ENCODE results near the gene NOP14. TPM values are rescaled to one million over a fixed set of nuclear protein-coding genes. Genes with fewer than 3 reads are reported as not detected.

NOP14 gene
- total and polyA plus RNA-seq, 2 donors (not counting 1 experiment from before 2014, with no cell fraction given), result 9.1 to 30.4 TPM

GRCh38 chr4:2934813-2935761 lies 28.1 kb downstream of the NOP14 start:
- peak overlapping the region; percentile 95 for H3K9ac ChIP-seq (ENCODE audit: low read length)
- H2AFZ ChIP-seq (ENCODE audit: insufficient read depth, low read depth, low read length, poor library complexity, severe bottlenecking), result peak overlapping the region; percentile 92
- Mint-ChIP-seq H3K27ac (peak overlapping the region; percentile 87), H3K4me1 (peaks cover 55% of the 10 kb centered on the region), H3K9me3 (ENCODE audit: insufficient read depth) (no peaks in the 10 kb centered on the region), H3K4me3 (peak overlapping the region; percentile 89), H3K27me3 (no peaks in the 10 kb centered on the region)
- H3K27me3 ChIP-seq (replicated peaks in 1 of 4; ENCODE audit: control extremely low read depth in 1 of 4, control insufficient read depth in 3 of 4, insufficient read depth in 4 of 4, low read length in 3 of 4), result no peaks in the 10 kb centered on the region
- ChIA-PET POLR2A (interaction anchor here (0.5 to 1.5 kb wide), 6 partner anchors 12 to 433 kb away, joined by 3 to 5 read pairs (median 4); partner anchors contain the start of gene GRK4), CTCF (interaction anchor here (1.0 to 2.1 kb wide), 9 partner anchors 10 to 171 kb away, joined by 3 to 6 read pairs (median 4); no protein-coding TSS in a partner anchor)
- H3K4me2 ChIP-seq (replicated peaks; ENCODE audit: low read depth, low read length, poor library complexity, severe bottlenecking), result peak overlapping the region; percentile 99
- peak; percentile 97 for DNase-seq
- no peaks in the 10 kb centered on the region for H3K9me3 ChIP-seq (ENCODE audit: control extremely low read depth in 1 of 3, control insufficient read depth in 2 of 3, insufficient read depth in 1 of 3, low read length in 2 of 3)
- H3K27ac ChIP-seq (ENCODE audit: low read length in 2 of 2), result peak overlapping the region; percentile 55 to 87
- under 1% methylated on average over 70 of the region's 70 CpGs for WGBS (ENCODE audit: insufficient coverage)
- peak; percentile 54 for ATAC-seq (ENCODE audit: low read depth)
- TF ChIP-seq CTCF (IDR thresholded peaks at IDR 0.05) (no peak), EZH2 (IDR thresholded peaks at IDR 0.05; ENCODE audit: borderline replicate concordance, insufficient read depth, low read depth, low read length, poor library complexity, severe bottlenecking) (no peak)
- H3K4me3 ChIP-seq (ENCODE audit: control extremely low read depth in 1 of 5, extremely low read depth in 1 of 5, insufficient read depth in 1 of 5, low read depth in 2 of 5, low read length in 4 of 5), result peak overlapping the region; percentile 8 to 96 (median 80)
- intact Hi-C loops (cut with micrococcal nuclease), result loop anchor here (1.0 to 10.0 kb wide), 7 partner anchors 28 to 450 kb away; partner anchors contain the start of genes GRK4, NOP14 and TNIP2
- H3K36me3 ChIP-seq (replicated peaks in 1 of 2; ENCODE audit: control extremely low read depth in 1 of 2, control insufficient read depth in 1 of 2, extremely low read depth in 1 of 2, insufficient read depth in 2 of 2, low read length in 1 of 2), result peaks cover 0 to 41% of the 10 kb centered on the region in 2 experiments
- peaks cover 21% of the 10 kb centered on the region for H3K79me2 ChIP-seq (ENCODE audit: control insufficient read depth, insufficient read depth, low read length)
- peaks cover 39 to 63% of the 10 kb centered on the region in 2 donors for H3K4me1 ChIP-seq (ENCODE audit: control insufficient read depth in 2 of 2, insufficient read depth in 2 of 2, low read length in 2 of 2)
- peaks cover 36% of the 10 kb centered on the region for H4K20me1 ChIP-seq (ENCODE audit: control insufficient read depth, insufficient read depth, low read length, poor library complexity, severe bottlenecking)
